ENCODE data around the gene MMP28. TPM values are rescaled to one million over a fixed set of nuclear protein-coding genes. Genes with fewer than 3 reads are reported as not detected.
"Not testable (repeated sequence)": the region's sequence is repeated elsewhere in the genome, so short reads cannot be mapped to it uniquely, and the experiment has no call there.

MMP28 gene
- polyA plus RNA-seq, 10 donors, result 1.6 to 5.0 (median 3.2) TPM

DNA sequence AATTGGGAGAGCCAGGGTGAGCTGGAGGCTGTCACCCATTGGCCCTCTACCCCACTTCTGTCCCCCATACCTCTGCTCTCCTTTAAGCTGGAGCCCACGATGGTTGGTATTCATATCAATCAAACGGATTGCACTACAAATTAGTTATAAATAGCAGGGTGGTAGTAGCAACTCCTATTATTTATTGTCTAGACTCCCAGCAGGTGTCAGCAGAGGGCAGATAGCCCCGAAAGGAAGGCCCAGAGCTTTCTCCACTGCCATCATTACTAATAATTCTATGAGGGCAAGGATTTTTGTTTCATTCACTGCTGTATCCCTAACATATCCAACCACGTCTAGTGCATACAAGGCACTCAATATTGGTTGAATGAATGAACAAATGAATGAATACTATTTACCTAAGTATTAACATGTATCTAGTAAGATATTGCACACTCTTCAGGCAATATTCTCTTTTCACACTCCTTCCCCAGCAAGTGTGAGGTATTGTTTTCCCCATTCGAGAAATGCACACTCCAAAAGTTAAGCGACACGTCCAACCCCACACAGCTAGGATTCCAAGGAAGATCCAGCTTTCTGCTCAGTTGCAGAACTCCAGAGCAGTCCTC, 28.4 kb downstream of the MMP28 start:
- peak in 2 of 3 donors; percentile 37 to 47 for DNase-seq

DNA sequence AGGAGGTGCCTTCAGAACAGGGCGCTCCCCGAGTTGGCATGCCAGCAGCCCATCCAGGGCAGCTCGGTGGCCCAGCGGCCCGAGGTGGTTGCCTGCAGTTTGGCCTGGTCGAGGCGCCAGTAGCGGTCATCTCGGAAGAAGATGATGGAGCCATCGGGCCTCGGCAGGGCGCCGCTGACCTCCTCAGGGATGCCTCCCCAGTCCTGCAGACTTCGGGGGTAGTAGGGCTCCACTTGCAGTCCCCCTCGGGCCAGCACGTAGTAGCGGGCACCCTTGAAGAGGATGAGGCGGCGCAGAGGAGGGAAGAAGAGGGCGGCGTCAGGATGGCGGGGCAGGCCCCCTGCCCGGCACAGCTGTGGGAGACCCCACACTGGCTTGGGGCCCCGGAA, 29.0 kb downstream of the MMP28 start:
- DNase-seq, result no peak

DNA sequence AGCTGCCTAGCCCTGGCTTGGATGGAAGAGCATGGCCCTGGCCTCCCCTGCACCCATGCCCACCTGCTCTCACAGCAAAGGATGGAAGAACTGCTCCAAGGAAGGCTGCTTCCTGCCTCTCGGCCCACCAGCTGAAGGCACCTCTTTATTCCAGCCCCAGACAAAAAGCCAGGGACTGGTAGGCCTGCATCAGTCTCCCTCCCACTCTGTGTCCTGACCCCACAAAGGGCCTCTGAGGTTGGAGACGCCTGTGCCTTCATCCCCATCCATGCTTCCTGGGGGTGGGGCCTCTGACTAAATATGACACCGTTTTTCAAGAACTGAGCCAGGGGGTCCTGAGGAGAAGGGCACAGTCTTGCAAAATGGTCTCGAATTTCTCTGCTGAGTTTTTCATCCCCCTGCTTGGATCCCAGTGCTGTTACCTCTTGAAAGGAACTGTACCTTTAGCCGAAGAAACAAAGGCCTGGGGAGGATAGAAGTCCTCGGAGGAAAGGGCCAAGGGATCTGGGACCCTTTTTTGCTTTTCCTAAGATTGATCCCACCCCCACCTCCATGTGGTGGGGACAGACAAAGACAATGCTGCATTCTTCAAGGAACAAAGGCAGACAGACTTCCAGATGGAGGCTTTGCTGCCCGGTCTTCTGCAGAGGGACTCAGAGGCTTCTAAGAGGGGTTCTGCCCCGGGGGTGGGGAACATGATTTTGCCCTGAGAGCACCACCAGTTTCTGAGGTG, 29.5 kb downstream of the MMP28 start:
- DNase-seq, result no peak

DNA sequence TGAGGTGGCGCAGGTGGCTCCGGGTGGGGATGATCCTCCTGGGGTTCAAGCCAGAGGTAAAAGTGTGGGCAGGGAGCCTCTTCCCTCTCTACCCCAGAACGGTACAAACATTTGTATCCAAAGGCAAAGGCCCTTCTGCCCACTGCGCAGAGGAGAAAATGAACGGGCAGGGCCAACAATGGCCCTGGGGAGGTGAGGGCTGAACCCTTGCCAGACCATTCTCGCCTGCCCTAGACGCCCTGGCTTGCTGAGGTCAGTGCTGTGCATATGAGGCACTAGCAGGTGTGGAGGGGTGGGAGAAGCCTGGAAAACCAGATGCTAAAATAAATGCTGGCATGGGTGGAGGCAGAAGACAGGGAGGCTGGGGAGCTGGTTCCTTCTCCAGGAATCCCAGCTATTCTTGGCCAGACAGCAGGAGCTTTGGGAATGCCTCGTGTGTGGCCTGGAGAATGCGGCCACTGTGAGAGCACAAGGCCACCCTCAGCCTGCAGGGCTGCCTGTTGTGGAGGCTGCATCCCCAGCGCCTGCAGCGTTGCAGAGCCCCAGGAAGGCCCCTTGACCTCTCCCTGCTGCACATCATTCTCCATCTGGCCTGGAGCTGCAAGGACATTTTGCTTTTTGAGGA, 30.2 kb downstream of the MMP28 start:
- DNase-seq, result peak in 1 of 3 donors; percentile 20

DNA sequence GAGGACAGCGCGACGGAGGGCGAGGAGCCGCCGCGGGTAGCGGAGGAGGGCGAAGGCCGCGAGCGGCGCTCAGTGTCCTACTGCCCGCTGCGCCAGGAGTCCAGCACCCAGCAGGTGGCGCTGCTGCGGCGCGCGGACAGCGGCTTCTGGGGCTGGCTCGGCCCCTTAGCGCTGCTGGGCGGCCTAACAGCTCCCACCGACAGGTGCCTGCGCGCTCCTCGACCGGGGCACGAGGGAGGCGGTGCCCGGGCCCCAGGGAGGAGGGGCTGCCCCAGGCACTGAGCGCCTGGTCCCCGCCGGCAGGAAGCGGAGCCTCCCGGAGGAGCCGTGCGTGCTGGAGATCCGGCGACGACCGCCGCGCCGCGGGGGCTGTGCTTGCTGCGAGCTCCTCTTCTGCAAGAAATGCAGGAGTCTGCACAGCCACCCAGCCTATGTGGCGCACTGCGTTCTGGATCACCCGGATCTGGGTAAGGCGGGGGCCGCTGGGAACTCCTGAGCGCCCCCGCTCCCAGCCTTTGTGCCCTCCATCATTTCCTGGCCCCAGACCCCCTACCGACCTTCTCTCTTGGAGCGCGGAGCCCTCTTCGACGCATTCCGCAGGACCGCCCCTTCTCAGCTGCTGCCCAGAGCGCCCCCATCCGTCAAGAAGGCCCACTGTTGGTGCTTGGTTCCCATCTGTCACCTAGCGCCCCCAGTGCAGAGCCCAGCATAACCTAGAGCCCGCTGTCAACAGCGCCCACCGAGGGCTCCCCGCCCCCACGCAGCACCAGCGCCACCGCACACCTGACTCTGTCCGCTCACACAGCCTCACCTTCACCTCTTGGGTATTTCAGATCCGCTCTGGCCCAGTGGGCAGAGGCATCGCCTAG, 31.1 kb downstream of the MMP28 start:
- peak; percentile 84 to 95 (median 91) for DNase-seq

DNA sequence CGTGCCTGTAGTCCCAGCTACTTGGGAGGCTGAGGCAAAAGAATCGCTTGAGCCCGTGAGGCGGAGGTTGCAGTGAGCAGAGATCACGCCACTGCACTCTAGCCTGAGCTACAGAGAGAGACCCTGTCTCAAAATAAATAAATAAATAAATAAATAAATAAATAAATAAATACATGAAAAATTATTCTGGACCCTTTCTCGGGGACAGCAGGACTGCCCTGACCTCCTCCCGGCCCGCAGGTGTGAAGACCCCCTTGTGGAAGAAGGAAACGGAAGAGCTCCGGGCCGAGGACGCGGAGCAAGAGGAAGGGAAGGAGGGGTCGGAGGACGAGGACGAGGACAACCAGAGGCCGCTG, 31.7 kb downstream of the MMP28 start:
- DNase-seq, result no peak

DNA sequence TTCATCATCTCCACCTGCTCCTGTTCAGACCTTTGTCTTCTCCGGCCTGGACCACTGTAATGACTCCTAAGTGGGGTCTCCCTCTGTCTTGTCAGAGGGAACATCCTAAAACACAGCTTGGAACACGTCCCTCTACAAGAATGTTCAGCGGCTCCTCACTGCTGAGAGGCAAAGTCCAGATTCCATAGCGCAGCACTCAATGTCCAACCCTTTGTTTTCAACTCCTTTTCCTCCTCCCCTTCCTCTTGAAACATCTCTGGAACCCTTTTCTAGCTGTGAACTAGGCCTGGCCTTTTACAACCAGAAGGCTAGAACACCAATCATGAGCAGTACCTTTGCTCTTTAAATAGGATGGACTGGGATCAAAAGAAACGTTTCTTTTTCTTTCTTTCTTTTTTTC, 33.8 kb downstream of the MMP28 start:
- no peak for DNase-seq

DNA sequence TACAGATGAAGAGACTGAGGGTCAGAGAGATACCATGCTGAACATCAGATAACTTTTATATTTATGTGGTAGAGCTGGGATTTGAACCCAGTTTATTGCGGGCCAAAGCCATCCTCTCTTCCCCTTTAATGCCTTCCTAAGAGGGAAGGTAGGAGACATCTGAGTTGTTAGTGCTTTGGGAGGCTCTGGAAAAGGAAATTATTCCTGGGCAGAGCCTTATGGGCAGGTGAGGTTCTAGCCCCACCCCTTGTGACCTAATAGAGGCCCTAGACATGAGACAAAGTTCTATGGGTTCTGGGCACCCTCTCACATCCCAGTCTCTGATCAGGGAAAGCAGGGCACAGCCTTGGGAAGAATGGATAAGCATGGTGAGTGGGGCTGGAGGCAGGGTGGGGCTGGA, 34.9 kb downstream of the MMP28 start, which contains the start of gene C17orf50:
Gene C17orf50 (plus strand): TSS at position 301 of the 400 bp plus-strand sequence. CDS start 55 bp downstream, at position 356.
- DNase-seq, result no peak

DNA sequence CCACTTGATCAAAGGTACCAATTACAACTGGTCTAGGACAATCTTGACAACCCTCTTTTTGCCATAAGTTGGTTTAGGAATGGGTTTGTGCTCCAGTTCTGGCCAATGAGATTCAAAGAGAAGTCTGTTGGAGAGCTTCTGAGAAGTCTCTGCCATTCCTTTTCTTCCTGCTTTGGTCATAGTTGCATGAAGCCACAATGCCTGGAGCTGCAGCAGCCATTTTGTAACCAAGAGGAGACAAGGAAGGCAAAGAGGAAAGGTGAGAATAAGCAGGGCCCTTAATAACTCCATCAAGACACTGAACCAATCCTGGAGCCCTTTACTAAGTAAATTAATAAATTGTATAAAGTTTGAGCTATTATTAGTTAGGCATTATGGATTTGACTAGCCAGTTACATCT, 38.2 kb downstream of the MMP28 start:
- DNase-seq, result no peak

DNA sequence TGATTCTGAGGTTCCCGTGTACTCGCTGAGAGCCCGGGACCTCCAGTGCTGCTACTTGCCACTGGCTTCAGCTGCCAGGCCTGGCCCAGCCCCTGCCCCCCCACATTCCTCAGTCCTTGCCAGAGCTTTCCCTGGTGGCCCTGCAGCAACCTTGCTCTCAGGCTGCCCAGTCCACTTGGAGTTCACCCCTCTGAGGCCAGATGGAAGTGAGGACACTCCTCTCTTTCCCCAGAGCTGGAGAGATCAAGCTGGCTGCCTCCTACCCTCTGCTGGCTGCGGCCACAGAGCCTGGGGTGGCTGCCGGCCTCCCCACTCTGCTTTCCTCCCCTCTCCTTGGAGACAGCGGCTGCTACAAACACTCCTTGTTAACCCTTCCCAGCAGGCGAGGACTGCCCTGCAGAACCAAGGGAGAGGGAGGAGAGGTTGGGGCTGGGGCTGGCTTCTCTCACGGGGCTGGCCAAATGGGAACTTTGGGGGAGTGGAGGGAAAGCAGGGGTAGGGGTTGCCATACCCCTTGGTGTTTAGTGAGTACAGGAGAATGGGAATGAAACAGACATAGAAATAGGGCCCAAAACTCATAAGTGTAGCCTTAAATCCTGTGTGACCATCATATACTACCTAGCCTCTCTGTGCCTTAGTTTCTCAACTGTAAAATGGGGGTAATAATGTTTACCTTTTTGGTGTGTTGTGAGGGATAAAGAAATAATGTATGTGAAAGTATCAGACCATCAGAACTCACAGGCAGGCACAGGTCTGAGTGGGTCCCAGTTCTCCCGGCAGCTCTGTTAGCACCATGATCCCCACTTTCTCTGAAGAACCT, 42.3 kb downstream of the MMP28 start, which contains the start of gene GAS2L2:
Gene GAS2L2 (minus strand): TSS at position 295 of the 820 bp plus-strand sequence. CDS start 389 bp downstream, outside the sequence.
- no peak for DNase-seq

DNA sequence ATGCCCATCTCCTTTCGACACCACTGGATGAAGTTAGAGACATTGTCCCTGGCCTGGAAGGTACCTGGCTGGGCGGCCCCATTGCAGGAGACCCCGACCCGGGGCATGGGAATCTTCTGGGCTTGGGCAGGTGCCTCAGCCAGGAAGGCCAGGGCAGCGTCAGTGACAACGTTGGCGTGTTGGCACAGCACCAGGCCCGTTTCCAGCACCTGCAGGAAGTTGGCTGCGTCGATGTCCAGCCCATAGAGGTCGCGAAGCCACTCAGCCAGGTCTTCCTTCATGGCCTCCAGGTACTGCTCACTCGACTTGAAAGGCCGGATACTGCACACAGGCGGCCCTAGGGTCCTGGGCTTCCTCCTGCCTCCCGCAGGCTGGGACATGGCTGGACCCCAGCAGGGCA, 43.0 kb downstream of the MMP28 start:
- no peak for DNase-seq

DNA sequence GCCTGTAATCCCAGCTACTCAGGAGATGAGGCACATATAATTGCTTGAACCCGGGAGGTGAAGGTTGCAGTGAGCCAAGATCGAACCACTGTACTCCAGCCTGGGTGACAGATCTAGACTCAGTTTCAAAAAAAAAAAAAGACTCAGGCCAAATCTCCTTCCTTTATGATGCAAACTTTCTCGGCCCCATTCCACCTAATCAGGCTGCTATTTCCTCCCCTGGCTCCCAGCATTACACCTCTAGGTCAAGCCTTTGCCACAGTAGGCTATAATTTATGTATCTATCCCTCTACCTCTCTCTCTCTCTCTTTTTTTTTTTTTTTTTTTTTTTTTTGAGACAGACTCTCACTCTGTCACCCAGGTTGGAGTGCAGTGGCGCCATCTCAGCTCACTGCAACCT, 43.9 kb downstream of the MMP28 start:
- not testable (repeated sequence) for DNase-seq

DNA sequence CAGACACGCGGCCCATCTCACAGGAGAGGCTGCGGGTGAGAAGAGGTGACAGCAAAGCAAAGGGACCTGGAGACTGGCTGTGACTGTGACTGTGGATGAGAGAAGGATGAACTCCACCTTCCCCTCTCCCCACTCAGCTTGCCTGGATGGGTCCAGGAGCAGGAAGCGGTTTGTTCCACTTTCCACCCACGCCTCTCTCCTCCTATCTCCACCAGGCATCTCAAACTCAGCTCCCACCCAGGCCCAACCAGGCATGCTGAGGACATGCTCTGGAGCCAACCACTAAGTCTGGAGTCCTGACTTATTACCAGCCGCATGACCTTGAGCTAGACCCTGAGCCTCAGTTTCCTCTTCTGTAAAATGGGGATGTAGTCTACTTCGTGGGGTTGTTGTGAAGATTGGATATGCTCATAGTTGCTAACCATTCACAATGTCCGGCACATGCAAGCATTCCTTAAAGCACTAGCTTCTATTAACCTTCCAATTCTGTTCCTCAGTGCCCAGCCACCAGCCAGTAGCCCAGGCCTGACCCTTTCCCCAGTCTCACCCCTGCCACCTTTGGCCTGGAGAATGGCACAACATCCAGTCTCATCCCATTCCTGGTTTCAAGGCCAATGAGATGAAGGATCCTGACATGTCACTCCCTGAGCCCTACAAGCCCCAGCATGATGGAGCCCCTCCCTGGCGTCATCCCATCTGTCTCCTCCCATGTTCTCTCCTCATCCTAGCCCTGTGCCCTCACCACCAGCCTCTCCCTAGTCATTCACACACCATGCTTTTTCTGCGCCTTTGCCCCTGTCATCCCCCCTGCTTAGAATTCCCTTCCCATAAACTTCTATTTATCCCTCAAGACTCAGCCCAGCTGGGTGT, 44.7 kb downstream of the MMP28 start:
- no peak for DNase-seq

DNA sequence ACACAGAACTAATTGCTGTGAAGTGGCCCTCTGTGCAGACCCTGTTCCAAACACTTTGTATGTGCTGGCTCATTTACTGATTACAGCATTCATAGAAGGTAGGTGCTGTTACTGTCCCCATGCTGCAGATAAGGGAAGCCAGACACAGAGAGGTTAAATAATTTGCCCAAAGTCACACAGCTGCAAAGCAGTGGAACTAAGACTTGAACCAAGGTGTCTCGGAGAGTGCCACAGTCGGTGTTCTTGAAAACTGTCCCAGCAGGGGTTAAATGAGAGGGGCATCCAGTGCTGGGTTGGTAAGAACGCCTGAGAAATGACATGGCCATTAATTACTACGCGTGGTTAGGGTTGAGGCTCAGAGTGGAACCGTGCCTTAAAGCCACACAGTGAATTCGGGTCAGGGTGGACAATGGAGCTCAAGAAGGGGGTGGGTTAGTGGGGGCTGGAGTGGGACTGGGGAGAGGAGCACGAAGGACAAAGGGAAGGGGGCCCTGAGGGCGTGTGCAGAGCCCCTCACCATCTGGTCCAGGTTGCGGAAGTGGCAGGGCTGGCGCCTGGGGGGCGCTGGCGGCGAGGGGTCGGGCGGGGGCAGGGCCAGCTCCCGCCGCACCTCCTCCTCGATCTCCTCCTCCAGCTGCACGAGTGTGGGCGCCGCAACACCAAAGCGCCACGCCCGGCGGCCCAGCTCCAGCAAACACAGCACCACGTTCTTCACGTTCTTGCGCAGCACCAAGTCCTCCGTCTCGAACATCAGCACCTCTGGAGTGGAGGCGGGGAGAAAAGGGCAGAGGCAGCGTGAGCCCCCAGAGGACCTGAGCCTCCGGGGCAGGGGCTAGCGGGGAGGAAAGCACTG, 45.7 kb downstream of the MMP28 start:
- DNase-seq, result no peak

DNA sequence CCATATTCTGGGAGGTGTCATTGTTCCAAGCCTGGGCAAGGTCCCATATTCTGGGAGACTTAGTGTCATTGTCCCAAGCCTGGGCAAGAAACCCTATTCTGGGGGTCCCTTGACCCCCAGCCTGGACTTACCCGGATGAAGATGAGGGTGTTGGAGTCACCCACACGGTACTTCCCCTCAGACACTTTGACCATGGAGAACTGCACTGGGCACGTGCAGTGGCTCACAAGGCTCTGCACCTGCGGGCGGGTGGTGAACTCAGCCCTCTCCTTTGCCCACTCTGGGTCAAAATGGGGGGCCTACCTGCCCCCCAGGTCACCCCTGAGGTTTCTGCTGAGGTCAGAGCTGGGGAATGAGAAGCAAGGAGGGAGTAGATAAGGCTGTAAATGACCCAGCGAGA, 46.5 kb downstream of the MMP28 start:
- no peak for DNase-seq

DNA sequence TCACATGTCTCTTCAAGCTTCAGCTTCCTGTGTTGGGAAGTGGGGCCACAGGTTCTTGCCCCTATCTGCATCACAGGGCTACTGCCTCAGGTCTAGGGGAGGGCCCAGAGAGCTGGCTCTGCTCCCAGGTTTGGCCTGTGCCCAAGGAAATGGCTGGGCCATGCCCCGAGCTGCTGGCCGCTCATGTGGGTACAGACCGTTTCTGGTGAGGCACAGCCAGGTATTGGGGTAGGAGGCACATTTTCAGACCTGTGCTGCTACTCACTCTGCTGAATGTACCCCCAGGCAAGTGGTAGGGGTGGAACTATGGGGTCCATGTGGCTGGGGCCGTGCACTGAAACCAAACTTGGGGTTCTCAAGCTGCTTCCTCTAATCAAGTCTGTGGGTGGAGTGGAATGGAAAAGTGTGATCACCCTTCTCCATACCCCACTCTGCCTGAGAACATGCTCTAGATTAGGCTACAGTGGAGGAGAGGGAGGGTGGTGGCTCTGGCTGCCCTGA, 47.0 kb downstream of the MMP28 start:
- DNase-seq, result no peak

DNA sequence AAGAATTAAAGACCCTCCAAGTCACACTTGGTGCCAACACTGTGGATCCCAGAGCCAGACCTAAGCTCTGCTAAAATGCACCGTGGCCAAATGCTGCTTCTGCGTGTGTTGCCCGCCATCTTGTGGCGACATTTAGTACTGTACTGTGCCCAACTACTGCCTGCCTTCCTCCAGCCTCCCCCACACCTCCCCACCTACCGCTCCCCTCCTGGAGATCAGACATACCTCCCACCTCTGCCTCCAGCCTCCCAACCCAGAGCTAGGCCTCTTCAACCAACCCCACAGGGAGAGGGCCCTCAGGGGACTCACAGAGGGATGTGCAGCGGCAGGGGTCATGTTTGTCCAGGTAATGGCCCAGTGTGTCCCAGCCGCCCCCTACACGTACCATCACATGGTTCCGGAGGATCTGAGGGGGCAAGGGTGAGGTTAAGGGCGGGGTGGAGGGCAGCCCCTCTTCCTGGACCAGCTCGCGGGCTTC, 47.9 kb downstream of the MMP28 start:
- peak; percentile 58 to 82 (median 78) for DNase-seq

DNA sequence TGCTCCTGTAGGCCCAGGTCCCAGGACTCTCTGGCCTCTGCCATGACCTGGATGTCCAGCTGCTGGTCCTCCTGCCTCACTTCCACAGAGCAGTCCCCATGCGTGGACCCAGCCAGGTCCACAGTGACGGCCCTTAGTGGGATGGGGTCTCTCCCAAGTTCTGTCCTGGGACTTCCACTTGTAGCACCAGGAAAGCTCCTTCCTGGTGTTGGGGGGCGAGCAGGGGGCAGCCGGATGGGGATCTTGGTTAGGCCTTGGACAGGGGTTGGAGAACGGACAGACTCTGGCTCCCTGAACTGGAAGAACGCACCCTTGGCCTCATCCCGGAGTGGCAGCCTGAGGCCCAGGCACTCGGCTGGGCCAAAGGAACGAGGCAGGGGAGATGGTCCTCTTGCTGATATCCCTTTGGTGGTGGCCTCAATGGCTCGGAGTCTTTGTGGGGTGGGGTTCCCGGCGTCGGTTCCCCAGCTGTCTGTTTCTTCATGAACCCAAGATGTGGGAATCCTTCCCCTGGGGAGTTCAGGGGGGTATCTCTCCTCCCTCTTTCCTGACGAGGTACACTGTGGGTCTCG, 49.6 kb downstream of the MMP28 start:
- no peak for DNase-seq

Measured in muscle of back (tissue), 11 donors.